Measurements from ENCODE around the gene NEB.

NEB gene

DNA sequence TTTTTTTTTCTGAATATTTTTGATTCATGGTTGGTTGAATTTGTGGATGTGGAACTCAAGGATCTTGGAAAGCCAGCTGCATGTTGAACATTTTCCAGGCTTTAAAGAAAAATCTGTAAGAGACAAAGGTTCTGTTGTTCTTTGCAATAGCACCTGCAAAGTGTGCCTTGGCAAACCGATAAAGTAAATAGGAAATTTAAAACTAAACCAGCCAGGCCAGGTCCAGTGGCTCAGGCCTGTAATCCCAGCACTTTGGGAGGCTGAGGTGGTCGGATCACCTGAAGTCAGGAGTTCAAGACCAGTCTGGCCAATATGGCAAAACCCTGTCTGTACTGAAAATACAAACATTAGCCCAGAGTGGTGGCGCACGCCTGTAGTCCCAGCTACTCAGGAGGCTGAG lies 250.2 kb downstream of the NEB start:
- Histone ChIP-seq H3K36me3 (ENCODE audit: control insufficient read depth in 1 of 2, insufficient read depth in 2 of 2, low read depth in 1 of 2, low read length in 2 of 2) (peaks cover 3 to 52% of the 10 kb centered on the region in 2 experiments), H3K27me3 (ENCODE audit: control insufficient read depth in 1 of 2, insufficient read depth in 1 of 2, low read length in 2 of 2) (no peaks in the 10 kb centered on the region), H3K4me3 (ENCODE audit: insufficient read depth in 1 of 2, low read depth in 1 of 2, low read length in 2 of 2) (no peak overlapping the region), H3K14ac (ENCODE audit: low read length in 2 of 2) (no peak overlapping the region), H2AFZ (ENCODE audit: low read depth, low read length) (no peak overlapping the region), H3K18ac (ENCODE audit: low read depth in 1 of 2, low read length in 2 of 2) (no peak overlapping the region), H4K8ac (ENCODE audit: low read length) (no peak overlapping the region), H3K4ac (ENCODE audit: low read depth in 1 of 2, low read length in 2 of 2) (no peak overlapping the region), H3K23ac (ENCODE audit: low read length in 2 of 2) (no peak overlapping the region), H2AK5ac (ENCODE audit: low read length, severe bottlenecking) (no peak overlapping the region), H3K9ac (ENCODE audit: low read length) (no peak overlapping the region), H2BK5ac (ENCODE audit: low read depth, low read length, poor library complexity, severe bottlenecking) (no peak overlapping the region), H3K27ac (ENCODE audit: low read length, poor library complexity, severe bottlenecking) (no peak overlapping the region), H2BK12ac (ENCODE audit: low read length in 2 of 2) (no peak overlapping the region), H3K4me2 (ENCODE audit: low read length, poor library complexity, severe bottlenecking) (no peak overlapping the region), H3K4me1 (ENCODE audit: control insufficient read depth, insufficient read depth, low read depth, low read length) (no peaks in the 10 kb centered on the region), H3K9me3 (ENCODE audit: control insufficient read depth, low read length) (no peaks in the 10 kb centered on the region), H3K79me1 (replicated peaks; ENCODE audit: low read length, poor library complexity, severe bottlenecking) (peaks cover 8% of the 10 kb centered on the region), H4K91ac (ENCODE audit: low read length) (no peak overlapping the region), H2BK15ac (ENCODE audit: low read depth, poor library complexity, severe bottlenecking) (no peak overlapping the region), H2BK120ac (ENCODE audit: low read depth, low read length) (no peak overlapping the region)
- WGBS = 100% methylated on average over 4 of the region's 4 CpGs
- no peak for DNase-seq

DNA sequence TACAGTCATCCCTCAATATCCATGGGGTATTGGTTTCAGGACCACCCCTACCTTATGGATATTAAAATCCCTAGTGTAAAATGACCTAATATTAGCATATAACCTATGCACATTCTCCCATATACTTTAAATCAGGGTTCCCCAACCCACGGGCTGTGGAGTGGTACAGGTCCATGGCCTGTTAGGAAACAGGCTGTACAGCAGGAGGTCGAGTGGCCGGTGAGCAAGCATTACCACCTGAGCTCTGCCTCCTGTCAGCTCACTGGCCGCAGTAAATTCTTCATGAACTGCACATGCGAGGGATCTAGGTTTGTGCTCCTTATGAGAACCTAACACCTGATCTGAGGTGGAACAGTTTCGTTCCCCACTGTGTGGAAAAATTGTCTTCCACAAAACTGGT lies 250.7 kb downstream of the NEB start:
- no peaks in the 10 kb centered on the region for H3K27me3 ChIP-seq (ENCODE audit: control insufficient read depth in 1 of 2, insufficient read depth in 1 of 2, low read length in 2 of 2)
- no peak overlapping the region for H3K4ac ChIP-seq (ENCODE audit: low read depth in 1 of 2, low read length in 2 of 2)
- H4K8ac ChIP-seq (ENCODE audit: low read length) = no peak overlapping the region
- no peak overlapping the region for H4K91ac ChIP-seq (ENCODE audit: low read length)
- H3K14ac ChIP-seq (ENCODE audit: low read length in 2 of 2) = no peak overlapping the region
- no peak overlapping the region for H3K18ac ChIP-seq (ENCODE audit: low read depth in 1 of 2, low read length in 2 of 2)
- no peak overlapping the region for H3K4me2 ChIP-seq (ENCODE audit: low read length, poor library complexity, severe bottlenecking)
- H3K4me1 ChIP-seq (ENCODE audit: control insufficient read depth, insufficient read depth, low read depth, low read length) = no peaks in the 10 kb centered on the region
- H2BK5ac ChIP-seq (ENCODE audit: low read depth, low read length, poor library complexity, severe bottlenecking) = no peak overlapping the region
- over 99% methylated on average over 5 of the region's 6 CpGs for WGBS
- H2BK15ac ChIP-seq (ENCODE audit: low read depth, poor library complexity, severe bottlenecking) = no peak overlapping the region
- no peak overlapping the region for H2BK12ac ChIP-seq (ENCODE audit: low read length in 2 of 2)
- no peak overlapping the region for H3K27ac ChIP-seq (ENCODE audit: low read length, poor library complexity, severe bottlenecking)
- no peak overlapping the region for H3K9ac ChIP-seq (ENCODE audit: low read length)
- no peak overlapping the region for H2BK120ac ChIP-seq (ENCODE audit: low read depth, low read length)
- H2AK5ac ChIP-seq (ENCODE audit: low read length, severe bottlenecking) = no peak overlapping the region
- H3K36me3 ChIP-seq (ENCODE audit: control insufficient read depth in 1 of 2, insufficient read depth in 2 of 2, low read depth in 1 of 2, low read length in 2 of 2) = peaks cover 3 to 55% of the 10 kb centered on the region in 2 experiments
- no peak overlapping the region for H3K23ac ChIP-seq (ENCODE audit: low read length in 2 of 2)
- no peaks in the 10 kb centered on the region for H3K9me3 ChIP-seq (ENCODE audit: control insufficient read depth, low read length)
- peaks cover 12% of the 10 kb centered on the region for H3K79me1 ChIP-seq (replicated peaks; ENCODE audit: low read length, poor library complexity, severe bottlenecking)
- no peak for DNase-seq
- H3K4me3 ChIP-seq (ENCODE audit: insufficient read depth in 1 of 2, low read depth in 1 of 2, low read length in 2 of 2) = no peak overlapping the region
- H2AFZ ChIP-seq (ENCODE audit: low read depth, low read length) = no peak overlapping the region

DNA sequence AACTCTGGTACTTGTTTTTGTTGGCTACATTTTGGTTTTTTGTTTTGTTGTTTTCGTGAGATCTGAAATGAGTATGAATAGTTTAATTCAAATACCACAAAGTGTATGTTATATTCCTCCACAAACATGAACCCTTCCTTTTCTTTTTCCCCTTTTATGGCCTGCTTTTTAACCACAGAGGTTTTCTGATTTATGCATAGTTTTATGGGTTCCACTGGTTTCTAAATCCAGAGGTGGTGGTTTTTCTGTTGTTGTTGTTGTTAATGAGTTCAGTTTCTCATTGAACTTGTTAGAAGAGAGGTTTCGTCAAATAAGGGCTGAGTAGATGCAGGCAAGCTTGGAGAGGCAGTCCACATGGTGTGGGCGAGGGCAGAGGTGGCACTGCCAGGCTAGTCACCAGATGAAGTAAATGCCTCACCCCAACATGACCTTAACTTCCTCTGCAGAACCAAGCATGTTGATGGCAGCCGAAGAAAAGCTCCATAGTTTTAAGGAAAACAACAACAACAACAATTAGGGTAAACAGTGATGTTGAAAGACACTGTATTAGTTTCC lies 252.0 kb downstream of the NEB start:
- Histone ChIP-seq H3K27ac (ENCODE audit: low read length, poor library complexity, severe bottlenecking) (no peak overlapping the region), H3K14ac (ENCODE audit: low read length in 2 of 2) (no peak overlapping the region), H3K4me1 (ENCODE audit: control insufficient read depth, insufficient read depth, low read depth, low read length) (peaks cover 3% of the 10 kb centered on the region), H4K91ac (ENCODE audit: low read length) (no peak overlapping the region), H2AFZ (ENCODE audit: low read depth, low read length) (no peak overlapping the region), H3K4me3 (ENCODE audit: insufficient read depth in 1 of 2, low read depth in 1 of 2, low read length in 2 of 2) (no peak overlapping the region), H2BK5ac (ENCODE audit: low read depth, low read length, poor library complexity, severe bottlenecking) (no peak overlapping the region), H2BK120ac (ENCODE audit: low read depth, low read length) (no peak overlapping the region), H3K18ac (ENCODE audit: low read depth in 1 of 2, low read length in 2 of 2) (no peak overlapping the region), H3K4me2 (ENCODE audit: low read length, poor library complexity, severe bottlenecking) (no peak overlapping the region), H3K9me3 (ENCODE audit: control insufficient read depth, low read length) (no peaks in the 10 kb centered on the region), H2AK5ac (ENCODE audit: low read length, severe bottlenecking) (no peak overlapping the region), H3K23ac (ENCODE audit: low read length in 2 of 2) (no peak overlapping the region), H3K9ac (ENCODE audit: low read length) (no peak overlapping the region), H3K36me3 (ENCODE audit: control insufficient read depth in 1 of 2, insufficient read depth in 2 of 2, low read depth in 1 of 2, low read length in 2 of 2) (peaks cover 9 to 55% of the 10 kb centered on the region in 2 experiments), H4K8ac (ENCODE audit: low read length) (no peak overlapping the region), H3K4ac (ENCODE audit: low read depth in 1 of 2, low read length in 2 of 2) (no peak overlapping the region), H3K79me1 (replicated peaks; ENCODE audit: low read length, poor library complexity, severe bottlenecking) (peaks cover 15% of the 10 kb centered on the region), H3K27me3 (ENCODE audit: control insufficient read depth in 1 of 2, insufficient read depth in 1 of 2, low read length in 2 of 2) (no peaks in the 10 kb centered on the region), H2BK15ac (ENCODE audit: low read depth, poor library complexity, severe bottlenecking) (no peak overlapping the region), H2BK12ac (ENCODE audit: low read length in 2 of 2) (no peak overlapping the region)
- 100% methylated on average over 2 of the region's 4 CpGs for WGBS
- DNase-seq = no peak

DNA sequence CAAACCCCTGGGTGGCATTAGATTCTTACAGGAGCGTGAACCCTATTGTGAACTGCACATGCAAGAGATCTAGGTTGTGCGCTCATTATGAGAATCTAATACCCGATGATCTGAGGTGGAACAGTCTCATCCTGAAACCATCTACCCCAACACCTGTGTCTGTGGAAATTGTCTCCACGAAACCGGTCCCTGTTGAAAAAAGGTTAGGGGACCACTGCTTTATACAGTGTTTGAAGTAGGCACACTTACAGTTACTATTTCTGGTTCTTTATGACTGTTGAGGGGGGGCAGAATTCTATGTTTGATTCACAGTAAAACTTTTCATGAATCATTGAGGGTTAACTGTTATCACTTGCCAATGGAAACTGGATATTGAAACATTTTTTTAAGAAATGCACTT lies 252.5 kb downstream of the NEB start:
- no peak overlapping the region for H3K9ac ChIP-seq (ENCODE audit: low read length)
- H3K18ac ChIP-seq (ENCODE audit: low read depth in 1 of 2, low read length in 2 of 2) = no peak overlapping the region
- no peak overlapping the region for H3K4me2 ChIP-seq (ENCODE audit: low read length, poor library complexity, severe bottlenecking)
- DNase-seq = no peak
- no peak overlapping the region for H2AFZ ChIP-seq (ENCODE audit: low read depth, low read length)
- H3K36me3 ChIP-seq (ENCODE audit: control insufficient read depth in 1 of 2, insufficient read depth in 2 of 2, low read depth in 1 of 2, low read length in 2 of 2) = peaks cover 9 to 59% of the 10 kb centered on the region in 2 experiments
- no peaks in the 10 kb centered on the region for H3K9me3 ChIP-seq (ENCODE audit: control insufficient read depth, low read length)
- H4K91ac ChIP-seq (ENCODE audit: low read length) = no peak overlapping the region
- no peak overlapping the region for H2BK5ac ChIP-seq (ENCODE audit: low read depth, low read length, poor library complexity, severe bottlenecking)
- H2BK120ac ChIP-seq (ENCODE audit: low read depth, low read length) = no peak overlapping the region
- no peak overlapping the region for H3K4ac ChIP-seq (ENCODE audit: low read depth in 1 of 2, low read length in 2 of 2)
- peaks cover 3% of the 10 kb centered on the region for H3K4me1 ChIP-seq (ENCODE audit: control insufficient read depth, insufficient read depth, low read depth, low read length)
- no peak overlapping the region for H3K27ac ChIP-seq (ENCODE audit: low read length, poor library complexity, severe bottlenecking)
- no peak overlapping the region for H2BK15ac ChIP-seq (ENCODE audit: low read depth, poor library complexity, severe bottlenecking)
- peaks cover 15% of the 10 kb centered on the region for H3K79me1 ChIP-seq (replicated peaks; ENCODE audit: low read length, poor library complexity, severe bottlenecking)
- no peak overlapping the region for H2BK12ac ChIP-seq (ENCODE audit: low read length in 2 of 2)
- 100% methylated on average over 2 of the region's 5 CpGs for WGBS
- H3K4me3 ChIP-seq (ENCODE audit: insufficient read depth in 1 of 2, low read depth in 1 of 2, low read length in 2 of 2) = no peak overlapping the region
- H4K8ac ChIP-seq (ENCODE audit: low read length) = no peak overlapping the region
- no peaks in the 10 kb centered on the region for H3K27me3 ChIP-seq (ENCODE audit: control insufficient read depth in 1 of 2, insufficient read depth in 1 of 2, low read length in 2 of 2)
- H3K23ac ChIP-seq (ENCODE audit: low read length in 2 of 2) = no peak overlapping the region
- H2AK5ac ChIP-seq (ENCODE audit: low read length, severe bottlenecking) = no peak overlapping the region
- no peak overlapping the region for H3K14ac ChIP-seq (ENCODE audit: low read length in 2 of 2)

Measured in mesenchymal stem cell (in vitro differentiated cells and primary cell).